Measurements from ENCODE around the gene COL19A1.

The COL19A1 gene

DNA sequence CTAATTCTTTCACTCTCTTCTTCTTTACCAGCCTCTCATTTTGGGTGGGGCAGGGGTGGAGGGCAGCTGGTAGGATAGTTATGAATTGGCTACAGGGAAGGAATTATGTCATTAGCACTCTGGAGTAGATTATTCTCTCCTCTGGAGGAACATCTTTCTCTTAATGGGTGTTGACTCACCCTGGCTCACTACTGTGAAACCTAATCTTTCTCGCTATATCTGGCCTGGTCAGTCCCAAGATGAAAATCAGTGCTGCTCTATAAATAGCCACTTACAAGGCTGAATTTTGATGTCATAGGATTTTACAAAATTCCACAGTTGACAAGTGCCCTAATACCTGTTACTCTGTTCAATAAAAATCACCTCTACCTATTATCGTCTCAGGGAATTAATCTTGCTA is 285.3 kb downstream of the COL19A1 start:
- TF ChIP-seq, protein P1, sequence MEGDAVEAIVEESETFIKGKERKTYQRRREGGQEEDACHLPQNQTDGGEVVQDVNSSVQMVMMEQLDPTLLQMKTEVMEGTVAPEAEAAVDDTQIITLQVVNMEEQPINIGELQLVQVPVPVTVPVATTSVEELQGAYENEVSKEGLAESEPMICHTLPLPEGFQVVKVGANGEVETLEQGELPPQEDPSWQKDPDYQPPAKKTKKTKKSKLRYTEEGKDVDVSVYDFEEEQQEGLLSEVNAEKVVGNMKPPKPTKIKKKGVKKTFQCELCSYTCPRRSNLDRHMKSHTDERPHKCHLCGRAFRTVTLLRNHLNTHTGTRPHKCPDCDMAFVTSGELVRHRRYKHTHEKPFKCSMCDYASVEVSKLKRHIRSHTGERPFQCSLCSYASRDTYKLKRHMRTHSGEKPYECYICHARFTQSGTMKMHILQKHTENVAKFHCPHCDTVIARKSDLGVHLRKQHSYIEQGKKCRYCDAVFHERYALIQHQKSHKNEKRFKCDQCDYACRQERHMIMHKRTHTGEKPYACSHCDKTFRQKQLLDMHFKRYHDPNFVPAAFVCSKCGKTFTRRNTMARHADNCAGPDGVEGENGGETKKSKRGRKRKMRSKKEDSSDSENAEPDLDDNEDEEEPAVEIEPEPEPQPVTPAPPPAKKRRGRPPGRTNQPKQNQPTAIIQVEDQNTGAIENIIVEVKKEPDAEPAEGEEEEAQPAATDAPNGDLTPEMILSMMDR (IDR thresholded peaks at IDR 0.05; ENCODE audit: insufficient read depth, low read length, poor library complexity, severe bottlenecking): no peak
- no peak for TF ChIP-seq EZH2phosphoT487 (conservative IDR thresholded peaks at IDR 0.05; ENCODE audit: low read length)
- no peak overlapping the region for H3K4me2 ChIP-seq (ENCODE audit: low read depth, low read length, poor library complexity, severe bottlenecking)
- H3K9ac ChIP-seq (ENCODE audit: low read length): no peak overlapping the region

DNA sequence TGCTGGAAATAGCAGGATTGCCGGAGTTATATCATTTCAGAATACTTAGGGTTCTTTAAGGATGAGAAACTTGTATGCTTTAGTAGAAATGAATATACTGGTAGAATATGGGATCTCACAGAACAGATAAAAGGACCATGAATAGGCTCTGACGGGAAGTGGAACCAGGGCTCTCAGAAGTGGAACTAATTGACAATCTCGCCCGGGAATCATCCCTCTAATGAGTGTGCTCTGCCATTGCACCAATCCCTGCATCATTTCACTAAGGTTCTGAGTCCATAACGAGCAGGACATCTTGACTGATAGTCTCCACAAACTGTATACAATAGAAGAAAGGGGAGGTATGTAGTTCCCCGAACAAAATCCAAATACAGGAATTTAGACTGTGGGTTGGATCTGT is 286.4 kb downstream of the COL19A1 start:
- no peak for TF ChIP-seq EZH2phosphoT487 (conservative IDR thresholded peaks at IDR 0.05; ENCODE audit: low read length)
- TF ChIP-seq, protein P1 (IDR thresholded peaks at IDR 0.05; ENCODE audit: insufficient read depth, low read length, poor library complexity, severe bottlenecking): no peak
- no peak overlapping the region for H3K27ac ChIP-seq (ENCODE audit: low read depth, low read length)
- H3K9ac ChIP-seq (ENCODE audit: low read length): no peak overlapping the region
- H3K9me3 ChIP-seq (ENCODE audit: insufficient read depth, low read length): no peaks in the 10 kb centered on the region
- no peaks in the 10 kb centered on the region for H3K27me3 ChIP-seq (ENCODE audit: low read length)
- no peaks in the 10 kb centered on the region for H3K36me3 ChIP-seq (ENCODE audit: low read length)
- no peak overlapping the region for H2AFZ ChIP-seq (ENCODE audit: low read depth, low read length, severe bottlenecking)
- no peak overlapping the region for H3K4me2 ChIP-seq (ENCODE audit: low read depth, low read length, poor library complexity, severe bottlenecking)
- H4K20me1 ChIP-seq (ENCODE audit: low read depth, low read length): no peaks in the 10 kb centered on the region
- H3F3A ChIP-seq (ENCODE audit: insufficient read depth): no peaks in the 10 kb centered on the region
- H3K4me3 ChIP-seq (ENCODE audit: insufficient read depth, low read length, poor library complexity, severe bottlenecking): no peak overlapping the region
- H3K9me2 ChIP-seq (replicated peaks; ENCODE audit: insufficient read depth, low read length): no peaks in the 10 kb centered on the region
- no peaks in the 10 kb centered on the region for H3K79me2 ChIP-seq (ENCODE audit: insufficient read depth, low read length)

More for the DNA sequence above, 285.3 kb downstream of the COL19A1 start:
- no peaks in the 10 kb centered on the region for H4K20me1 ChIP-seq (ENCODE audit: low read depth, low read length)
- H3K27ac ChIP-seq (ENCODE audit: low read depth, low read length): no peak overlapping the region
- H3K4me3 ChIP-seq (ENCODE audit: insufficient read depth, low read length, poor library complexity, severe bottlenecking): no peak overlapping the region
- no peaks in the 10 kb centered on the region for H3K79me2 ChIP-seq (ENCODE audit: insufficient read depth, low read length)
- H3F3A ChIP-seq (ENCODE audit: insufficient read depth): no peaks in the 10 kb centered on the region
- no peaks in the 10 kb centered on the region for H3K9me2 ChIP-seq (replicated peaks; ENCODE audit: insufficient read depth, low read length)
- no peaks in the 10 kb centered on the region for H3K27me3 ChIP-seq (ENCODE audit: low read length)
- H3K36me3 ChIP-seq (ENCODE audit: low read length): no peaks in the 10 kb centered on the region
- H2AFZ ChIP-seq (ENCODE audit: low read depth, low read length, severe bottlenecking): no peak overlapping the region
- no peaks in the 10 kb centered on the region for H3K9me3 ChIP-seq (ENCODE audit: insufficient read depth, low read length)

DNA sequence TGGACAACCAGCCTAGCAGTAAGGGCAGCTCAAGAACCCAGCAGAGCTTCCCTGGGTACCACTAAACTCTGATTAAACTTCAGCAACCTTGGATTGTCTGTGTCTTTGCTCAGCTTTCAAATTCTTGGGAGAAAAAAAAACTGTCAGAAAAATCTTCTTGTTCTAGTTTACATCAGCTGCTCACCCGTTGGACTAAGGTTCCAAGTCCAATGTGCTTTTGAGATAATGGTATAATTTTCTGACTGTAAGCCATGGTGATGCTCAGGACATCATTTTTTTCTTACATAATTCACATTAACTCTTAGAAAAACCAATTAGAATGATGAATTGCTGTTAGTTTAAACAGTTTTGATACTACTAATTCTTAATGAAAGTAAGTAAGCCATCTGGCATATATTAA is 290.7 kb downstream of the COL19A1 start:
- Histone ChIP-seq H4K20me1 (ENCODE audit: low read depth, low read length) (no peaks in the 10 kb centered on the region), H3K27me3 (ENCODE audit: low read length) (no peaks in the 10 kb centered on the region), H3K27ac (ENCODE audit: low read depth, low read length) (no peak overlapping the region), H3F3A (ENCODE audit: insufficient read depth) (no peaks in the 10 kb centered on the region), H3K4me2 (ENCODE audit: low read depth, low read length, poor library complexity, severe bottlenecking) (no peak overlapping the region), H3K9me2 (replicated peaks; ENCODE audit: insufficient read depth, low read length) (no peaks in the 10 kb centered on the region), H3K9me3 (ENCODE audit: insufficient read depth, low read length) (no peaks in the 10 kb centered on the region), H3K36me3 (ENCODE audit: low read length) (no peaks in the 10 kb centered on the region), H3K4me3 (ENCODE audit: insufficient read depth, low read length, poor library complexity, severe bottlenecking) (no peak overlapping the region), H2AFZ (ENCODE audit: low read depth, low read length, severe bottlenecking) (no peak overlapping the region), H3K79me2 (ENCODE audit: insufficient read depth, low read length) (no peaks in the 10 kb centered on the region), H3K9ac (ENCODE audit: low read length) (no peak overlapping the region)
- TF ChIP-seq, protein P1 (IDR thresholded peaks at IDR 0.05; ENCODE audit: insufficient read depth, low read length, poor library complexity, severe bottlenecking): no peak
- TF ChIP-seq EZH2phosphoT487 (conservative IDR thresholded peaks at IDR 0.05; ENCODE audit: low read length): no peak

Measured in SU-DHL-6 (cell line).